ENCODE measurements around the gene OSGEP. TPM values are rescaled to one million over a fixed set of nuclear protein-coding genes. Genes with fewer than 3 reads are reported as not detected.

The OSGEP gene
- total RNA-seq, 1 experiment from 2014 or later: 64.1 TPM

DNA sequence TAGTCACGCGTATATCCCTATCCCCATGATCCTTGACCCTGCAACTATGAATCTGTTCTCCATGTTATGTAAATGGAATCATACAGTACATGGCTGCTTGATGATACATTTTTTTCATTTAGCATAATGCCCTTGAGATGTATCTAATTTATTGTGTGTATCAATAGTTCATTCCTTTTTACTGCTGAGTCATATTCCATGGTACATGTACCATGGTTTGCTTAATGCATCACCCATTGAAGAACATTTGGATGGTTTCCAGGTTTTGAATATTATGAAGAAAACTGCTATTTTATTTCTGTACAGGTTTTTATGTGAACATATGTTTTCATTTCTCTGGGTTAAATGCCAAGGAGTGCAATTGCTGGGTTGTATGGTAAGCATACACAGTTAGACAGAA lies 46.7 kb upstream of the OSGEP start:
- H3K9me3 ChIP-seq (ENCODE audit: low read length): no peaks in the 10 kb centered on the region
- DNase-seq (peak; percentile 89), ATAC-seq (peak; percentile 74)
- H3K27ac ChIP-seq (ENCODE audit: low read length): peak overlapping the region; percentile 41
- no peaks in the 10 kb centered on the region for H3K9me2 ChIP-seq (replicated peaks; ENCODE audit: low read length)
- peaks cover 28% of the 10 kb centered on the region for H3K4me1 ChIP-seq (ENCODE audit: insufficient read depth, low read length)
- no peaks in the 10 kb centered on the region for H3K36me3 ChIP-seq (ENCODE audit: low read depth, low read length)
- H3K9ac ChIP-seq (ENCODE audit: low read length): no peak overlapping the region
- no peak overlapping the region for H2AFZ ChIP-seq (ENCODE audit: low read length)
- no peaks in the 10 kb centered on the region for H3F3A ChIP-seq (ENCODE audit: low read length, unreplicated experiment)
- no peaks in the 10 kb centered on the region for H3K79me2 ChIP-seq (ENCODE audit: low read length)
- no peaks in the 10 kb centered on the region for H3K27me3 ChIP-seq (ENCODE audit: low read length)
- H3K4me2 ChIP-seq (ENCODE audit: low read length): peak overlapping the region; percentile 3; the same call in 1 of the 2 replicates
- no peaks in the 10 kb centered on the region for H4K20me1 ChIP-seq (ENCODE audit: low read length)
- ChIA-PET POLR2A (ENCODE audit: unreplicated experiment) (no interaction called here), CTCF (no interaction called here)
- no TSS peak for BruUV-seq (replicated peaks)
- intact Hi-C loops (cut with micrococcal nuclease): no loop called here
- TF ChIP-seq EZH2phosphoT487 (IDR thresholded peaks at IDR 0.05; ENCODE audit: borderline replicate concordance, low read length) (no peak), EZH2 (IDR thresholded peaks at IDR 0.05; ENCODE audit: low read length, unreplicated experiment) (no peak)
- TF ChIP-seq, protein P1, sequence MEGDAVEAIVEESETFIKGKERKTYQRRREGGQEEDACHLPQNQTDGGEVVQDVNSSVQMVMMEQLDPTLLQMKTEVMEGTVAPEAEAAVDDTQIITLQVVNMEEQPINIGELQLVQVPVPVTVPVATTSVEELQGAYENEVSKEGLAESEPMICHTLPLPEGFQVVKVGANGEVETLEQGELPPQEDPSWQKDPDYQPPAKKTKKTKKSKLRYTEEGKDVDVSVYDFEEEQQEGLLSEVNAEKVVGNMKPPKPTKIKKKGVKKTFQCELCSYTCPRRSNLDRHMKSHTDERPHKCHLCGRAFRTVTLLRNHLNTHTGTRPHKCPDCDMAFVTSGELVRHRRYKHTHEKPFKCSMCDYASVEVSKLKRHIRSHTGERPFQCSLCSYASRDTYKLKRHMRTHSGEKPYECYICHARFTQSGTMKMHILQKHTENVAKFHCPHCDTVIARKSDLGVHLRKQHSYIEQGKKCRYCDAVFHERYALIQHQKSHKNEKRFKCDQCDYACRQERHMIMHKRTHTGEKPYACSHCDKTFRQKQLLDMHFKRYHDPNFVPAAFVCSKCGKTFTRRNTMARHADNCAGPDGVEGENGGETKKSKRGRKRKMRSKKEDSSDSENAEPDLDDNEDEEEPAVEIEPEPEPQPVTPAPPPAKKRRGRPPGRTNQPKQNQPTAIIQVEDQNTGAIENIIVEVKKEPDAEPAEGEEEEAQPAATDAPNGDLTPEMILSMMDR (conservative IDR thresholded peaks at IDR 0.05; ENCODE audit: low read depth, low read length): no peak
- no peak overlapping the region for H3K4me3 ChIP-seq (ENCODE audit: low read length)

- no peak overlapping the region for H3K4me2 ChIP-seq (ENCODE audit: low read length)
- no peaks in the 10 kb centered on the region for H3K27me3 ChIP-seq (ENCODE audit: low read length)
- intact Hi-C loops (cut with micrococcal nuclease): no loop called here
- TF ChIP-seq EZH2 (IDR thresholded peaks at IDR 0.05; ENCODE audit: low read length, unreplicated experiment): no peak
- TF ChIP-seq, protein P1 (conservative IDR thresholded peaks at IDR 0.05; ENCODE audit: low read depth, low read length): no peak
- no peak for TF ChIP-seq EZH2phosphoT487 (IDR thresholded peaks at IDR 0.05; ENCODE audit: borderline replicate concordance, low read length)
- H3K9me3 ChIP-seq (ENCODE audit: low read length): no peaks in the 10 kb centered on the region
- no TSS peak for BruUV-seq (replicated peaks)
- ChIA-PET POLR2A (ENCODE audit: unreplicated experiment) (no interaction called here), CTCF (no interaction called here)
- H3K79me2 ChIP-seq (ENCODE audit: low read length): no peaks in the 10 kb centered on the region
- no peaks in the 10 kb centered on the region for H4K20me1 ChIP-seq (ENCODE audit: low read length)
- H3K9me2 ChIP-seq (replicated peaks; ENCODE audit: low read length): no peaks in the 10 kb centered on the region
- no peak overlapping the region for H3K4me3 ChIP-seq (ENCODE audit: low read length)
- no peaks in the 10 kb centered on the region for H3K36me3 ChIP-seq (ENCODE audit: low read depth, low read length)
- DNase-seq (no peak), ATAC-seq (no peak)
- no peaks in the 10 kb centered on the region for H3F3A ChIP-seq (ENCODE audit: low read length, unreplicated experiment)
- H3K9ac ChIP-seq (ENCODE audit: low read length): no peak overlapping the region
- H3K4me1 ChIP-seq (ENCODE audit: insufficient read depth, low read length): peaks cover 41% of the 10 kb centered on the region
- H2AFZ ChIP-seq (ENCODE audit: low read length): no peak overlapping the region
- H3K27ac ChIP-seq (ENCODE audit: low read length): no peak overlapping the region
Measured at GRCh38 chr14:20499881-20500280, 45.3 kb upstream of the OSGEP start.

DNA sequence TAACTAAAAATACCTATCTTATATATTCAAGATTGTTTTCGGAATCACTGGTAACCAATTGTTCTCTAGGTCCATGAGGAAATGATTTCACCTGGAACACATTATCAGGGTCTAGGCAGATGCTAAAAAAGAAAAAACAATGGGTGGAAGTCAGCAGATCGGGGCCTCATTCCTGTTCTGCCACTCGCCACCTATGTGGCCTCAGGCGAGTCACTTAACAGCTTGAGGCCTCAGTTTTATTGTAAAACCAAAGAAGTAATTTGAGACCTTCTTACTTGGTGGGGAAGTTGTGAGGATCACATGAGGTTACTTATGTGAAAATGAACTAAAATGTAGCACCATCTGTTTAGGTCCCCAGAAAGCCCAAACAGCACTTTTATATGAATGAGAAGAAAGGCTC lies 44.5 kb upstream of the OSGEP start:
- peak; percentile 68 for DNase-seq
- H3K27me3 ChIP-seq (ENCODE audit: low read length): no peaks in the 10 kb centered on the region
- H3K9me2 ChIP-seq (replicated peaks; ENCODE audit: low read length): no peaks in the 10 kb centered on the region
- CTCF ChIA-PET: no interaction called here
- peak overlapping the region; percentile 45 for H3K4me2 ChIP-seq (ENCODE audit: low read length)
- no peaks in the 10 kb centered on the region for H3K9me3 ChIP-seq (ENCODE audit: low read length)
- no peaks in the 10 kb centered on the region for H3F3A ChIP-seq (ENCODE audit: low read length, unreplicated experiment)
- no peaks in the 10 kb centered on the region for H4K20me1 ChIP-seq (ENCODE audit: low read length)
- no TSS peak for BruUV-seq (replicated peaks)
- H3K36me3 ChIP-seq (ENCODE audit: low read depth, low read length): no peaks in the 10 kb centered on the region
- no peaks in the 10 kb centered on the region for H3K79me2 ChIP-seq (ENCODE audit: low read length)
- no peak overlapping the region for H3K4me3 ChIP-seq (ENCODE audit: low read length)
- peak overlapping the region; percentile 15; the same call in 1 of the 2 replicates for H2AFZ ChIP-seq (ENCODE audit: low read length)
- H3K27ac ChIP-seq (ENCODE audit: low read length): peak overlapping the region; percentile 16; the same call in 1 of the 2 replicates
- no peak for TF ChIP-seq EZH2phosphoT487 (IDR thresholded peaks at IDR 0.05; ENCODE audit: borderline replicate concordance, low read length)
- TF ChIP-seq, protein P1 (conservative IDR thresholded peaks at IDR 0.05; ENCODE audit: low read depth, low read length): no peak
- TF ChIP-seq EZH2 (IDR thresholded peaks at IDR 0.05; ENCODE audit: low read length, unreplicated experiment): no peak
- ATAC-seq: peak; percentile 57
- POLR2A ChIA-PET (ENCODE audit: unreplicated experiment): no interaction called here
- intact Hi-C loops (cut with micrococcal nuclease): no loop called here
- peaks cover 42% of the 10 kb centered on the region for H3K4me1 ChIP-seq (ENCODE audit: insufficient read depth, low read length)
- no peak overlapping the region for H3K9ac ChIP-seq (ENCODE audit: low read length)
